ENCODE results near the gene GNG10. TPM values are rescaled to one million over a fixed set of nuclear protein-coding genes. Genes with fewer than 3 reads are reported as not detected.
A peak's percentile ranks its signal among the peaks of the same experiment; 100 is the strongest.

The GNG10 gene
- total and polyA plus RNA-seq, 4 donors = 15.9 to 24.3 (median 21.3) TPM

DNA sequence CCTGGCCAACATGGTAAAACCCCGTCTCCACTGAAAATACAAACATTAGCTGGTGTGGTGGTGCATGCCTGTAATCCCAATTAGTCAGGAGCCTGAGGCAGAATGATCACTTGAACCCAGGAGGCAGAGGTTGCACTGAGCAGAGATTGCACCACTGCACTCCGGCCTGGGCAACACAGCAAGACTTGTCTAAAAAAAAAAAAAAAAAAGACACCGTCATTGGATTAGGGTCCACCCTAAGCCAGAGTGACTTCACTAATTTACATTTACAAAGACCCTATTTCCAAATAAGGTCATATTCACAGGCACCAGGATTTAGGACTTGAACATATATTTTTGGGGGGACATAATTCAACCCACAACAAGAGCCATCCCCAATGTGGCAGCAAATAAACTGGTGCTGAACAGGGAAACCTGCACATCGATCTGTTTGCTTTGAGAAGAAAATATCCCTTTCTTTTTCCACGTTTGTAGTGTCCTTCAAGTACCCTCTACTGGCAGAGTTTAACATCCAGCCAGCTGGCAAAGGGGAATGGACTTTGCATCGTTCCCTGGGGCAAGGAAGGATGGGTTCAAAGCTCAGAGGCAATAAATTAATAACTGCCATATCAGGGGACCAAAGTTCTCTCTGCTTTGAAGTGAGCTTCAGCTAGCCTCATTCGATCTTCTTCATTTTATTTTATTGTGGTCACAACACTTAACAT, 34.0 kb upstream of the GNG10 start:
- H3K36me3 ChIP-seq (ENCODE audit: control insufficient read depth in 4 of 4, insufficient read depth in 3 of 4, low read depth in 1 of 4, low read length in 3 of 4) = no peaks in the 10 kb centered on the region
- peaks cover 5 to 51% (median 29%) of the 10 kb centered on the region in 4 donors for H3K4me1 ChIP-seq (ENCODE audit: control insufficient read depth in 4 of 4, insufficient read depth in 4 of 4, low read length in 3 of 4)
- 25% methylated on average over 7 of the region's 7 CpGs for WGBS
- peak overlapping the region; percentile 89 to 90 for H3K27ac ChIP-seq (ENCODE audit: low read depth in 1 of 2, low read length in 2 of 2)
- peak overlapping the region in 1 of 2 donors; percentile 75 for H3K9ac ChIP-seq (ENCODE audit: low read depth in 1 of 2, low read length in 2 of 2)
- H3K9me3 ChIP-seq (ENCODE audit: control insufficient read depth in 4 of 4, low read length in 3 of 4) = no peaks in the 10 kb centered on the region
- H3K27me3 ChIP-seq (ENCODE audit: control insufficient read depth in 4 of 4, insufficient read depth in 4 of 4, low read length in 3 of 4) = no peaks in the 10 kb centered on the region
- DNase-seq (ENCODE audit: low spot score) = no peak
- TF ChIP-seq CTCF (IDR thresholded peaks at IDR 0.05; ENCODE audit: low read depth, low read length, missing input control) (no peak), JUND (IDR thresholded peaks at IDR 0.05) (peak; percentile 38 to 66), YY1 (IDR thresholded peaks at IDR 0.05) (peak; percentile 60), RXRA (IDR thresholded peaks at IDR 0.05) (peak; percentile 79 to 92), FOXA1 (IDR thresholded peaks at IDR 0.05) (peak; percentile 11), NR2F2 (IDR thresholded peaks at IDR 0.05) (peak; percentile 61), ATF3 (IDR thresholded peaks at IDR 0.05) (peak; percentile 44), EGR1 (IDR thresholded peaks at IDR 0.05; ENCODE audit: low read depth in 2 of 2) (no peak), RAD21 (IDR thresholded peaks at IDR 0.05) (peak; percentile 21 to 46), ZBTB33 (IDR thresholded peaks at IDR 0.05) (peak; percentile 58), GABPA (IDR thresholded peaks at IDR 0.05 in 1 of 2, conservative IDR thresholded peaks at IDR 0.05 in 1 of 2) (peak in 1 of 2 donors; percentile 26), HNF4G (IDR thresholded peaks at IDR 0.05) (peak; percentile 100), FOXA2 (IDR thresholded peaks at IDR 0.05) (peak; percentile 2), TAF1 (conservative IDR thresholded peaks at IDR 0.05) (no peak), SP1 (IDR thresholded peaks at IDR 0.05) (peak; percentile 97), HNF4A (conservative IDR thresholded peaks at IDR 0.05) (peak; percentile 97 to 99)
- TF ChIP-seq, protein P1, sequence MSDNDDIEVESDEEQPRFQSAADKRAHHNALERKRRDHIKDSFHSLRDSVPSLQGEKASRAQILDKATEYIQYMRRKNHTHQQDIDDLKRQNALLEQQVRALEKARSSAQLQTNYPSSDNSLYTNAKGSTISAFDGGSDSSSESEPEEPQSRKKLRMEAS (IDR thresholded peaks at IDR 0.05) = peak; percentile 56
- TF ChIP-seq, protein P2, sequence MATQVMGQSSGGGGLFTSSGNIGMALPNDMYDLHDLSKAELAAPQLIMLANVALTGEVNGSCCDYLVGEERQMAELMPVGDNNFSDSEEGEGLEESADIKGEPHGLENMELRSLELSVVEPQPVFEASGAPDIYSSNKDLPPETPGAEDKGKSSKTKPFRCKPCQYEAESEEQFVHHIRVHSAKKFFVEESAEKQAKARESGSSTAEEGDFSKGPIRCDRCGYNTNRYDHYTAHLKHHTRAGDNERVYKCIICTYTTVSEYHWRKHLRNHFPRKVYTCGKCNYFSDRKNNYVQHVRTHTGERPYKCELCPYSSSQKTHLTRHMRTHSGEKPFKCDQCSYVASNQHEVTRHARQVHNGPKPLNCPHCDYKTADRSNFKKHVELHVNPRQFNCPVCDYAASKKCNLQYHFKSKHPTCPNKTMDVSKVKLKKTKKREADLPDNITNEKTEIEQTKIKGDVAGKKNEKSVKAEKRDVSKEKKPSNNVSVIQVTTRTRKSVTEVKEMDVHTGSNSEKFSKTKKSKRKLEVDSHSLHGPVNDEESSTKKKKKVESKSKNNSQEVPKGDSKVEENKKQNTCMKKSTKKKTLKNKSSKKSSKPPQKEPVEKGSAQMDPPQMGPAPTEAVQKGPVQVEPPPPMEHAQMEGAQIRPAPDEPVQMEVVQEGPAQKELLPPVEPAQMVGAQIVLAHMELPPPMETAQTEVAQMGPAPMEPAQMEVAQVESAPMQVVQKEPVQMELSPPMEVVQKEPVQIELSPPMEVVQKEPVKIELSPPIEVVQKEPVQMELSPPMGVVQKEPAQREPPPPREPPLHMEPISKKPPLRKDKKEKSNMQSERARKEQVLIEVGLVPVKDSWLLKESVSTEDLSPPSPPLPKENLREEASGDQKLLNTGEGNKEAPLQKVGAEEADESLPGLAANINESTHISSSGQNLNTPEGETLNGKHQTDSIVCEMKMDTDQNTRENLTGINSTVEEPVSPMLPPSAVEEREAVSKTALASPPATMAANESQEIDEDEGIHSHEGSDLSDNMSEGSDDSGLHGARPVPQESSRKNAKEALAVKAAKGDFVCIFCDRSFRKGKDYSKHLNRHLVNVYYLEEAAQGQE (IDR thresholded peaks at IDR 0.05) = no peak
- H3K4me3 ChIP-seq (ENCODE audit: low read depth in 1 of 3, low read length in 3 of 3) = no peak overlapping the region

Data from liver (tissue), 9 donors.